Stomach (tissue), 4 donors: ENCODE measurements around the gene OLFML2A.

ENCODE experiments used
- POLR2A ChIP-seq, 4 donors: fragments of 450-650 bp; IDR thresholded peaks; one replicate each; pipeline ENCODE4 v1.6.1; 2016; ENCODE audit warnings: antibody characterized with exemption in 4 of 4, control low read depth in 2 of 4, mild to moderate bottlenecking in 1 of 4, moderate library complexity in 1 of 4
- TF ChIP-seq, protein P1 (sequence below), 7 experiments: fragments of 450-650 bp in 4 of 7; fragments of 200-600 bp in 3 of 7; sonication (generic) in 3 of 7; IDR thresholded peaks; one replicate each; pipeline ENCODE4 v1.5.1; 2016 to 2019; ENCODE audit warnings: antibody characterized with exemption in 7 of 7, control low read depth in 2 of 7, mild to moderate bottlenecking in 1 of 7

DNA sequence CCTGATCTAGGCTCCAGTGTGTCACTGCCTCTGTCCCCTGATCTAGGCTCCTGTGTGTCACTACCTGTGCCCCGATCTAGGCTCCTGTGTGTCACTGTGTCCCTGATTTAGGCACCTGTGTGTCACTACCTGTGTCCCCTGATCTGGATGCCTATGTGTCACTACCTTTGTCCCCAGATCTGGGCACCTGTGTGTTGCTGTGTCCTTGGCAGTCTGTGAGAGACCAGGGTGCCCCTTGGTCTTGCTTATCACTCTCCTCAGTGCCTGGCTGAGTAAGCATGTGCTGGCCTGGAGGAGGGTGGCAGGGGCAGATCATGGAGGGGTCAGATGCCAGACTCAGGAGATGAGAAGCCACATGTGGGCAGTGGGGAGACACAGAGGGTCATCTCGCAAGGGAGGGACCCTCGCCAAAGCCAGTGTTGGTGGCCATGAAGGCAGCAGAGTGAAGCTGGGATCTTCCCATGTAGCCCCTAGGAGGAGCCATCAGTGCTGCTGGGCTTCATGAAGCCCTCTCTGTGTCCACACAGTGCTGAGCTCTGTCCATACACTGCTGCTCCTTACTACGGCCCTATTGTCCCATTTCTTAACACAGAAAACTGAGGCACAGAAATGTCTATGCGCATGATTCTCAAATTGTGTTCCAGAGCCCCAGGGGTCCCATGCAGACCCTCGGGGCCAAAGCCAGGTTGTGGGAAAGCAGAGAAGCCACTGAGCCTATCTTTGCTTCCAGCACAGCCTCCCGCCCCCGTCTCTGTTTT lies 15.5 kb downstream of the OLFML2A start:
- TF ChIP-seq, protein P1, sequence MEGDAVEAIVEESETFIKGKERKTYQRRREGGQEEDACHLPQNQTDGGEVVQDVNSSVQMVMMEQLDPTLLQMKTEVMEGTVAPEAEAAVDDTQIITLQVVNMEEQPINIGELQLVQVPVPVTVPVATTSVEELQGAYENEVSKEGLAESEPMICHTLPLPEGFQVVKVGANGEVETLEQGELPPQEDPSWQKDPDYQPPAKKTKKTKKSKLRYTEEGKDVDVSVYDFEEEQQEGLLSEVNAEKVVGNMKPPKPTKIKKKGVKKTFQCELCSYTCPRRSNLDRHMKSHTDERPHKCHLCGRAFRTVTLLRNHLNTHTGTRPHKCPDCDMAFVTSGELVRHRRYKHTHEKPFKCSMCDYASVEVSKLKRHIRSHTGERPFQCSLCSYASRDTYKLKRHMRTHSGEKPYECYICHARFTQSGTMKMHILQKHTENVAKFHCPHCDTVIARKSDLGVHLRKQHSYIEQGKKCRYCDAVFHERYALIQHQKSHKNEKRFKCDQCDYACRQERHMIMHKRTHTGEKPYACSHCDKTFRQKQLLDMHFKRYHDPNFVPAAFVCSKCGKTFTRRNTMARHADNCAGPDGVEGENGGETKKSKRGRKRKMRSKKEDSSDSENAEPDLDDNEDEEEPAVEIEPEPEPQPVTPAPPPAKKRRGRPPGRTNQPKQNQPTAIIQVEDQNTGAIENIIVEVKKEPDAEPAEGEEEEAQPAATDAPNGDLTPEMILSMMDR (IDR thresholded peaks at IDR 0.05): no peak
- TF ChIP-seq POLR2A (IDR thresholded peaks at IDR 0.05): no peak
